Smooth muscle cell (in vitro differentiated cells): Measurements from ENCODE around the gene C1QTNF3. TPM values are rescaled to one million over a fixed set of nuclear protein-coding genes. Genes with fewer than 3 reads are reported as not detected.

ENCODE experiments used
- DNase-seq: peaks from one replicate; lab custom pipeline; 2025; ENCODE audit not compliant: unreplicated experiment; lab: John Stamatoyannopoulos, UW
- H2AFZ ChIP-seq: fragments of 200-600 bp; sonication (generic); 2 replicates; pipeline ENCODE4 v1.6.0; 2016; ENCODE audit warnings: antibody characterized with exemption, low read depth, mild to moderate bottlenecking
- H3F3A ChIP-seq: fragments of 200-600 bp; sonication (generic); 2 replicates; pipeline ENCODE4 v1.6.0; 2017; ENCODE audit warnings: antibody characterized with exemption, low read depth
- H3K27ac ChIP-seq: fragments of 200-600 bp; sonication (generic); 2 replicates; pipeline ENCODE4 v1.5.1; 2016; ENCODE audit warnings: low read depth, mild to moderate bottlenecking
- H3K27me3 ChIP-seq: fragments of 200-600 bp; sonication (generic); 2 replicates; pipeline ENCODE4 v1.6.1; 2016; ENCODE audit warnings: low read depth, mild to moderate bottlenecking
- H3K36me3 ChIP-seq: fragments of 200-600 bp; sonication (generic); 2 replicates; pipeline ENCODE4 v1.5.1; 2016; ENCODE audit warnings: low read depth
- H3K4me1 ChIP-seq: fragments of 200-600 bp; sonication (generic); 2 replicates; pipeline ENCODE4 v1.5.1; 2016; ENCODE audit warnings: low read depth
- H3K4me2 ChIP-seq: fragments of 200-600 bp; sonication (generic); 2 replicates; pipeline ENCODE4 v1.6.0; 2016; ENCODE audit warnings: mild to moderate bottlenecking
- H3K4me3 ChIP-seq: fragments of 200-600 bp; sonication (generic); 2 replicates; pipeline ENCODE4 v1.5.1; 2016; ENCODE audit warnings: mild to moderate bottlenecking
- H3K79me2 ChIP-seq: fragments of 200-600 bp; sonication (generic); 2 replicates; pipeline ENCODE4 v1.6.0; 2016; ENCODE audit warnings: low read depth, mild to moderate bottlenecking
- H3K9ac ChIP-seq: fragments of 200-600 bp; sonication (generic); 2 replicates; pipeline ENCODE4 v1.6.0; 2016; ENCODE audit warnings: low read depth
- H3K9me3 ChIP-seq: fragments of 200-600 bp; sonication (generic); replicated peaks from 2 replicates; pipeline ENCODE4 v1.5.1; 2016; ENCODE audit warnings: low read depth
- H4K20me1 ChIP-seq: fragments of 200-600 bp; sonication (generic); 2 replicates; pipeline ENCODE4 v1.6.0; 2016; ENCODE audit warnings: low read depth
- CTCF ChIP-seq: fragments of 200-600 bp; sonication (generic); IDR thresholded peaks from 2 replicates; pipeline ENCODE4 v1.5.1; 2017; ENCODE audit warnings: borderline replicate concordance, mild to moderate bottlenecking, antibody characterized with exemption; ENCODE audit not compliant: insufficient read depth, poor library complexity, severe bottlenecking
- WGBS: methylation state at CpG from one replicate; pipeline ENCODE4 v1.1.7; 2016; ENCODE audit warnings: low lambda C conversion rate; 5-methylcytosine and 5-hydroxymethylcytosine counted together
- polyA plus RNA-seq: library from polyadenylated mRNA; unstranded; fragments of >200 nt; fragmentation: Nextera tagmentation; extraction: Ambion mirVana; gene quantifications from 2 replicates; pipeline ENCODE4 v1.2.1, GENCODE V29; 2016
- total RNA-seq: library from RNA; depleted of rRNA; stranded (reverse); fragments of >200 nt; gene quantifications from 2 replicates; pipeline ENCODE4 v1.2.3, GENCODE V29; 2014

C1QTNF3 gene
- total and polyA plus RNA-seq, 2 experiments from 2014 or later = 3.7 to 4.8 TPM

- TF ChIP-seq CTCF = no peak
- peaks cover 16% of the 10 kb centered on the region for H3F3A ChIP-seq
- peaks cover 4% of the 10 kb centered on the region for H3K79me2 ChIP-seq
- H4K20me1 ChIP-seq = no peaks in the 10 kb centered on the region
- WGBS = 88% methylated on average over 4 of the region's 4 CpGs
- H3K27me3 ChIP-seq = no peaks in the 10 kb centered on the region
- no peak overlapping the region for H3K9ac ChIP-seq
- H3K4me2 ChIP-seq = peak overlapping the region; percentile 11
- H2AFZ ChIP-seq = no peak overlapping the region
- H3K4me3 ChIP-seq = peak overlapping the region; percentile 86
- H3K4me1 ChIP-seq = peaks cover 12% of the 10 kb centered on the region
- no peaks in the 10 kb centered on the region for H3K36me3 ChIP-seq
- H3K9me3 ChIP-seq = no peaks in the 10 kb centered on the region
- no peak for DNase-seq
- H3K27ac ChIP-seq = no peak overlapping the region
Measured at GRCh38 chr5:34005681-34006080, 37.3 kb downstream of the C1QTNF3 start.

GRCh38 chr5:34005211-34005610, 37.8 kb downstream of the C1QTNF3 start:
- peaks cover 12% of the 10 kb centered on the region for H3K4me1 ChIP-seq
- no peak for DNase-seq
- H4K20me1 ChIP-seq = no peaks in the 10 kb centered on the region
- no peaks in the 10 kb centered on the region for H3K9me3 ChIP-seq
- no peak overlapping the region for H2AFZ ChIP-seq
- peak overlapping the region; percentile 16 for H3K27ac ChIP-seq
- TF ChIP-seq CTCF = no peak
- no peaks in the 10 kb centered on the region for H3K36me3 ChIP-seq
- no peak overlapping the region for H3K4me3 ChIP-seq
- H3K79me2 ChIP-seq = peaks cover 4% of the 10 kb centered on the region
- no peak overlapping the region for H3K9ac ChIP-seq
- no peak overlapping the region for H3K4me2 ChIP-seq
- WGBS = 44% methylated on average over 4 of the region's 4 CpGs
- no peaks in the 10 kb centered on the region for H3K27me3 ChIP-seq
- peaks cover 16% of the 10 kb centered on the region for H3F3A ChIP-seq

GRCh38 chr5:34003941-34004340, 39.1 kb downstream of the C1QTNF3 start:
- Histone ChIP-seq H3K79me2 (peaks cover 4% of the 10 kb centered on the region), H3K27ac (no peak overlapping the region), H3K4me1 (peaks cover 9% of the 10 kb centered on the region), H3K9me3 (no peaks in the 10 kb centered on the region), H4K20me1 (no peaks in the 10 kb centered on the region), H3F3A (peaks cover 14% of the 10 kb centered on the region), H3K4me2 (no peak overlapping the region), H3K9ac (no peak overlapping the region), H3K27me3 (no peaks in the 10 kb centered on the region), H3K4me3 (no peak overlapping the region), H3K36me3 (no peaks in the 10 kb centered on the region), H2AFZ (no peak overlapping the region)
- WGBS = 95% methylated on average over 4 of the region's 4 CpGs
- no peak for TF ChIP-seq CTCF
- DNase-seq = no peak

GRCh38 chr5:34002629-34003328, 40.2 kb downstream of the C1QTNF3 start:
- H3F3A ChIP-seq = peaks cover 6% of the 10 kb centered on the region
- H3K4me2 ChIP-seq = no peak overlapping the region
- H3K36me3 ChIP-seq = no peaks in the 10 kb centered on the region
- H2AFZ ChIP-seq = no peak overlapping the region
- H3K4me3 ChIP-seq = no peak overlapping the region
- no peak overlapping the region for H3K9ac ChIP-seq
- H3K79me2 ChIP-seq = peaks cover 4% of the 10 kb centered on the region
- H3K27me3 ChIP-seq = no peaks in the 10 kb centered on the region
- 86% methylated on average over 10 of the region's 10 CpGs for WGBS
- no peaks in the 10 kb centered on the region for H4K20me1 ChIP-seq
- no peak for DNase-seq
- TF ChIP-seq CTCF = no peak
- H3K9me3 ChIP-seq = no peaks in the 10 kb centered on the region
- H3K4me1 ChIP-seq = peaks cover 5% of the 10 kb centered on the region
- no peak overlapping the region for H3K27ac ChIP-seq
